Activated naive CD4-positive, alpha-beta T cell treated with anti-CD3 and anti-CD28 coated beads, Interleukin-2, amount 10 ng/mL, durations not matched to agents 7 days and 5 days (primary cell): ENCODE data around the gene SDK1.
"Not testable (repeated sequence)": the region's sequence is repeated elsewhere in the genome, so short reads cannot be mapped to it uniquely, and the experiment has no call there.

Experiments used
- CTCF ChIA-PET: fragments of 350-600 bp; sonication (Branson Sonifier 250); formaldehyde crosslinking; loops from one replicate; lab custom pipeline; 2021; ENCODE audit warnings: antibody characterized with exemption; lab: Charles Lee
- DNase-seq: peaks from one replicate; pipeline ENCODE4 v3.0.0-alpha.2; 2020
- H3K27ac Mint-ChIP-seq: one replicate; pipeline ENCODE4 v1.8.0; 2021; ENCODE audit warnings: mild to moderate bottlenecking, moderate library complexity, mixed read lengths
- H3K27me3 Mint-ChIP-seq: one replicate; pipeline ENCODE4 v1.8.0; 2021; ENCODE audit warnings: mild to moderate bottlenecking, mixed read lengths
- H3K36me3 Mint-ChIP-seq: one replicate; pipeline ENCODE4 v1.8.0; 2021; ENCODE audit warnings: mixed read lengths
- H3K4me1 Mint-ChIP-seq: one replicate; pipeline ENCODE4 v1.8.0; 2021; ENCODE audit warnings: mixed read lengths
- H3K4me3 Mint-ChIP-seq: one replicate; pipeline ENCODE4 v1.8.0; 2021; ENCODE audit warnings: mild to moderate bottlenecking, moderate library complexity, mixed read lengths
- H3K9me3 Mint-ChIP-seq: one replicate; pipeline ENCODE4 v1.8.0; 2021; ENCODE audit warnings: mixed read lengths

The SDK1 gene

GRCh38 chr7:4093035-4093434 lies 792.0 kb downstream of the SDK1 start:
- no peak overlapping the region for H3K4me3 Mint-ChIP-seq
- peaks cover 2% of the 10 kb centered on the region for H3K9me3 Mint-ChIP-seq
- no peaks in the 10 kb centered on the region for H3K36me3 Mint-ChIP-seq
- H3K27me3 Mint-ChIP-seq, result no peaks in the 10 kb centered on the region
- no peak for DNase-seq
- CTCF ChIA-PET, result no interaction called here
- H3K4me1 Mint-ChIP-seq, result no peaks in the 10 kb centered on the region
- H3K27ac Mint-ChIP-seq, result no peak overlapping the region

GRCh38 chr7:4093483-4093882 lies 792.4 kb downstream of the SDK1 start:
- H3K9me3 Mint-ChIP-seq, result peaks cover 2% of the 10 kb centered on the region
- no peak for DNase-seq
- H3K4me3 Mint-ChIP-seq, result no peak overlapping the region
- CTCF ChIA-PET, result no interaction called here
- no peaks in the 10 kb centered on the region for H3K4me1 Mint-ChIP-seq
- no peaks in the 10 kb centered on the region for H3K36me3 Mint-ChIP-seq
- H3K27me3 Mint-ChIP-seq, result no peaks in the 10 kb centered on the region
- H3K27ac Mint-ChIP-seq, result no peak overlapping the region

GRCh38 chr7:4094158-4094557 lies 793.1 kb downstream of the SDK1 start:
- H3K9me3 Mint-ChIP-seq, H3K27me3 Mint-ChIP-seq, CTCF ChIA-PET, DNase-seq, H3K4me3 Mint-ChIP-seq, H3K27ac Mint-ChIP-seq, H3K4me1 Mint-ChIP-seq, H3K36me3 Mint-ChIP-seq: not testable (repeated sequence)

GRCh38 chr7:4097001-4097609 lies 796.1 kb downstream of the SDK1 start:
- Mint-ChIP-seq H3K4me3 (no peak overlapping the region), H3K27me3 (no peaks in the 10 kb centered on the region), H3K9me3 (no peaks in the 10 kb centered on the region), H3K4me1 (no peaks in the 10 kb centered on the region), H3K36me3 (no peaks in the 10 kb centered on the region), H3K27ac (no peak overlapping the region)
- DNase-seq, result no peak
- CTCF ChIA-PET, result no interaction called here

GRCh38 chr7:4098169-4098568 lies 797.1 kb downstream of the SDK1 start:
- CTCF ChIA-PET, result no interaction called here
- Mint-ChIP-seq H3K27me3 (no peaks in the 10 kb centered on the region), H3K4me3 (no peak overlapping the region), H3K9me3 (no peaks in the 10 kb centered on the region), H3K4me1 (no peaks in the 10 kb centered on the region), H3K36me3 (no peaks in the 10 kb centered on the region), H3K27ac (no peak overlapping the region)
- no peak for DNase-seq

GRCh38 chr7:4099651-4100050 lies 798.6 kb downstream of the SDK1 start:
- H3K4me1 Mint-ChIP-seq, result no peaks in the 10 kb centered on the region
- H3K27ac Mint-ChIP-seq, result no peak overlapping the region
- no peaks in the 10 kb centered on the region for H3K27me3 Mint-ChIP-seq
- H3K36me3 Mint-ChIP-seq, result no peaks in the 10 kb centered on the region
- CTCF ChIA-PET, result no interaction called here
- no peak for DNase-seq
- no peaks in the 10 kb centered on the region for H3K9me3 Mint-ChIP-seq
- H3K4me3 Mint-ChIP-seq, result no peak overlapping the region

- no peaks in the 10 kb centered on the region for H3K9me3 Mint-ChIP-seq
- no peaks in the 10 kb centered on the region for H3K27me3 Mint-ChIP-seq
- H3K27ac Mint-ChIP-seq, result no peak overlapping the region
- no peaks in the 10 kb centered on the region for H3K4me1 Mint-ChIP-seq
- H3K4me3 Mint-ChIP-seq, result no peak overlapping the region
- no peak for DNase-seq
- no peaks in the 10 kb centered on the region for H3K36me3 Mint-ChIP-seq
- CTCF ChIA-PET, result no interaction called here
These were observed 799.1 kb downstream of the SDK1 start for GRCh38 chr7:4100148-4100547.

- no peak for DNase-seq
- Mint-ChIP-seq H3K36me3 (no peaks in the 10 kb centered on the region), H3K27ac (no peak overlapping the region), H3K4me3 (no peak overlapping the region), H3K9me3 (no peaks in the 10 kb centered on the region), H3K4me1 (no peaks in the 10 kb centered on the region), H3K27me3 (no peaks in the 10 kb centered on the region)
- CTCF ChIA-PET, result no interaction called here
These were observed 799.6 kb downstream of the SDK1 start for GRCh38 chr7:4100691-4101090.

- H3K36me3 Mint-ChIP-seq, result no peaks in the 10 kb centered on the region
- no peaks in the 10 kb centered on the region for H3K9me3 Mint-ChIP-seq
- no peak for DNase-seq
- CTCF ChIA-PET, result interaction anchor here (0.9 kb wide), 1 partner anchor 152 kb away, joined by 3 read pairs; no protein-coding TSS in a partner anchor
- H3K4me1 Mint-ChIP-seq, result no peaks in the 10 kb centered on the region
- H3K27me3 Mint-ChIP-seq, result no peaks in the 10 kb centered on the region
- no peak overlapping the region for H3K4me3 Mint-ChIP-seq
- no peak overlapping the region for H3K27ac Mint-ChIP-seq
These were observed 801.3 kb downstream of the SDK1 start for GRCh38 chr7:4102231-4102841.

- Mint-ChIP-seq H3K9me3 (no peaks in the 10 kb centered on the region), H3K27ac (no peak overlapping the region), H3K27me3 (no peaks in the 10 kb centered on the region), H3K4me1 (no peaks in the 10 kb centered on the region), H3K36me3 (no peaks in the 10 kb centered on the region), H3K4me3 (no peak overlapping the region)
- no peak for DNase-seq
- CTCF ChIA-PET, result interaction anchor here (0.9 kb wide), 1 partner anchor 151 kb away, joined by 3 read pairs; no protein-coding TSS in a partner anchor
These were observed 802.5 kb downstream of the SDK1 start for GRCh38 chr7:4103352-4104091.

GRCh38 chr7:4107839-4108238 lies 806.8 kb downstream of the SDK1 start:
- Mint-ChIP-seq H3K4me1 (no peaks in the 10 kb centered on the region), H3K36me3 (no peaks in the 10 kb centered on the region), H3K4me3 (no peak overlapping the region), H3K27ac (no peak overlapping the region), H3K9me3 (no peaks in the 10 kb centered on the region), H3K27me3 (no peaks in the 10 kb centered on the region)
- no peak for DNase-seq
- CTCF ChIA-PET, result no interaction called here

- H3K27me3 Mint-ChIP-seq, result no peaks in the 10 kb centered on the region
- no peak overlapping the region for H3K4me3 Mint-ChIP-seq
- no peaks in the 10 kb centered on the region for H3K4me1 Mint-ChIP-seq
- CTCF ChIA-PET, result no interaction called here
- no peaks in the 10 kb centered on the region for H3K36me3 Mint-ChIP-seq
- no peak for DNase-seq
- H3K27ac Mint-ChIP-seq, result no peak overlapping the region
- no peaks in the 10 kb centered on the region for H3K9me3 Mint-ChIP-seq
These were observed 807.9 kb downstream of the SDK1 start for GRCh38 chr7:4108951-4109350.

GRCh38 chr7:4109481-4110110 lies 808.5 kb downstream of the SDK1 start:
- no peaks in the 10 kb centered on the region for H3K27me3 Mint-ChIP-seq
- DNase-seq, result no peak
- CTCF ChIA-PET, result no interaction called here
- no peaks in the 10 kb centered on the region for H3K4me1 Mint-ChIP-seq
- no peaks in the 10 kb centered on the region for H3K9me3 Mint-ChIP-seq
- no peaks in the 10 kb centered on the region for H3K36me3 Mint-ChIP-seq
- no peak overlapping the region for H3K27ac Mint-ChIP-seq
- no peak overlapping the region for H3K4me3 Mint-ChIP-seq

GRCh38 chr7:4110438-4110837 lies 809.4 kb downstream of the SDK1 start:
- no peak for DNase-seq

More at GRCh38 chr7:4110438-4110837, 809.4 kb downstream of the SDK1 start:
- Mint-ChIP-seq H3K27me3 (no peaks in the 10 kb centered on the region), H3K27ac (no peak overlapping the region), H3K9me3 (no peaks in the 10 kb centered on the region), H3K4me3 (no peak overlapping the region), H3K36me3 (no peaks in the 10 kb centered on the region), H3K4me1 (no peaks in the 10 kb centered on the region)
- CTCF ChIA-PET, result no interaction called here
